ENCODE measurements around the gene PDILT. TPM values are rescaled to one million over a fixed set of nuclear protein-coding genes. Genes with fewer than 3 reads are reported as not detected.
"Not testable (repeated sequence)": the region's sequence is repeated elsewhere in the genome, so short reads cannot be mapped to it uniquely, and the experiment has no call there.

Gene PDILT
- total RNA-seq, 2 donors from 2014 or later: not detected

DNA sequence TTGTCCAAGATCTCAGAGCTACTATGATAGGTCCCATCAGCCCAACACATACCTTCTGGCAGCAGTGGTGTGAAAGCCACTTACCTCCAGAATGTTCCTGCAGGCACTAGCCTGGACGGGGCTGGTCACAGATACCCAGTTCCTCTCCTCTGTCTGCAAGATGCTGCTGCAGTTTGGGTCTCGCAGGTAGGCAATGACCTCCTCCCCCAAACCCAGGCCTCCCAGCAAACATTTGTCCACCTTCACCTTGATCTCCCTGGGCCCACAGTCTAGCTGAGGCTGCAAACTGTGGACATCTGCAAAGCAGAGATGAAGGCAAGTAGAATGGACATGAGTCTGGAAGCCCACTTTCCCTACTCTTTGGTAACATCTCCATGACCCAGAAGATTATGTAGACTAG is 84.4 kb downstream of the PDILT start:
- Mint-ChIP-seq H3K9me3 (no peaks in the 10 kb centered on the region), H3K36me3 (no peaks in the 10 kb centered on the region), H3K27ac (no peak overlapping the region)
- DNase-seq (ENCODE audit: low spot score in 2 of 2): no peak
- no peak for ATAC-seq

DNA sequence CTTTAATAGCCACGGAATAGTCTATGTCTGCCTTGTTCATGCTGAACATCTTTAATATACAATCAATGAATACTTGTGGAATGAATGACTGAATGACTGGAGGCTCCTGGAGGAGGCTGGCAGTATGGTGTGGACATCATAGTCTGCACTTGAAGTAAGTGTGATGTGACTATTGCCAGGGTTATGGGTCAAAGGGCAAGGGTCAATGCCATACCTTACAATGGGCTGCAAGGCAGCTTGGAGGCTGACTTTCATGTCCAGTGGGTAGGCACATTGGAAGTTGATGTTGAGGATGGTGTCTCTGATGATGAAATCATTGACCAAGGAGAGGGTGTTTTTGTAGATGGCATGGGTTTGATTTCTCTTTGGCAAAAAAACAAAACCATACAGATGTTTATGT is 85.1 kb downstream of the PDILT start:
- no peak for DNase-seq (ENCODE audit: low spot score in 2 of 2)
- no peaks in the 10 kb centered on the region for H3K36me3 Mint-ChIP-seq

DNA sequence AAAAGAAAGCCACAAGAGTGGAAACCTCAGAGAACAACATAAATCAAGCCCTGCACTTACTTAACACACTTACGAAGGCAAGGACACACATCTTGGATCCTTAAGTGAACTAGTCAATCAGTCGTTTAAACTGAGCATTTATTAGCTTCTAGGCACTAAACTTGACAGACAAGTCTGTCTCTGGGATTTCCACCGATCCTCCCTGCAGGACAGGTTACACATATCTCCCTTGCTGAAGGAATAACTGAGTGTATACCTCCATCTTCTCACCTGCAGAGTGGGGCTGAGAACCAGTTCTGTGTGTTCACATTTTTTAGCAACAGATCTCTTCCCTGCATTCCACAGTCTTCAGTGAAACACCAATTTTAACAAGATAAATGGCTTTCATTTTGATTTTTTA is 86.1 kb downstream of the PDILT start:
- no peak for ATAC-seq
- no peak for DNase-seq (ENCODE audit: low spot score in 2 of 2)
- Mint-ChIP-seq H3K36me3 (no peaks in the 10 kb centered on the region), H3K9me3 (peaks cover under 1% of the 10 kb centered on the region in 2 donors), H3K27ac (no peak overlapping the region)

More for the DNA sequence above, 85.1 kb downstream of the PDILT start:
- H3K27ac Mint-ChIP-seq: no peak overlapping the region
- ATAC-seq: no peak
- H3K9me3 Mint-ChIP-seq: no peaks in the 10 kb centered on the region

DNA sequence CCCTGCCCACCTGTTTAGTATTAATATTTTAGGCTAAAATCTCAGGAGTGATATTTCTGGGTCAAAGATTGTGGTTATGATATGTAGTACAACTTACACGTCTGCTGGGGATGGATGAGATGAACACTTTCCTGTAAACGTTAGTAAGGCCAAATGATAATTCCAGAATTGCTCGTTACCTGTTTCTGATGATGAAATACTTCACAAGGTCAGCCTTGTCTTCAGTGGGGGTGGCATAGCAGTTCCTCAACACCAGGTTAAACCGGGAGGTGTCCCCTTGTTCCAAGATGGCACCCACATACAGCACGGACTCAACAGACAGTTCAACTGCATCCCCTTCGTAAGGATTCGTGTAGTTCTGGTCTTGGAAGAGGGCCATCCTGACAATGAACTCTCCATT is 86.5 kb downstream of the PDILT start:
- Mint-ChIP-seq H3K36me3 (no peaks in the 10 kb centered on the region), H3K9me3 (peaks cover 4 to 5% of the 10 kb centered on the region in 2 donors)

DNA sequence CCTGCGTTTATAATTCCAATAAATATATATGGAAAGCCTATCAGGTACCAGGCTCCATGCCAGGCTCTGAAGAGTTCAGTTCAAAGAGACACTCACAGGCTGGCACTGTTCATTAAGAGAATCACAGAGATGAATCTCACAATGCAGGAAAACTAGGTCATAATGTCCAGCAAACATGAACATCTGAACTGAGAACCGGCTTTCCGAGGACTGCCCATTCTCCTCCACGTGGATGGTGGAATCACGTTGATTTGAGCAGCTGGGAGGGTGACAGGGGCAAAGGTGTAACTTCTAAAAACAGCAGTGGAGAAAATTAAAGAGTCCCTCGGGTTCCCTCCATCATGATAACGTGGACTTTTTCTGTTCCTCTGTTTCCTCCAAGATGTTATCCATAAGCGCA is 87.4 kb downstream of the PDILT start:
- ATAC-seq: no peak
- Mint-ChIP-seq H3K27ac (no peak overlapping the region), H3K36me3 (no peaks in the 10 kb centered on the region), H3K9me3 (peaks cover 4 to 7% of the 10 kb centered on the region in 2 donors)
- no peak for DNase-seq (ENCODE audit: low spot score in 2 of 2)

More for the DNA sequence above, 86.5 kb downstream of the PDILT start:
- no peak overlapping the region for H3K27ac Mint-ChIP-seq
- ATAC-seq (no peak), DNase-seq (ENCODE audit: low spot score in 2 of 2) (no peak)

DNA sequence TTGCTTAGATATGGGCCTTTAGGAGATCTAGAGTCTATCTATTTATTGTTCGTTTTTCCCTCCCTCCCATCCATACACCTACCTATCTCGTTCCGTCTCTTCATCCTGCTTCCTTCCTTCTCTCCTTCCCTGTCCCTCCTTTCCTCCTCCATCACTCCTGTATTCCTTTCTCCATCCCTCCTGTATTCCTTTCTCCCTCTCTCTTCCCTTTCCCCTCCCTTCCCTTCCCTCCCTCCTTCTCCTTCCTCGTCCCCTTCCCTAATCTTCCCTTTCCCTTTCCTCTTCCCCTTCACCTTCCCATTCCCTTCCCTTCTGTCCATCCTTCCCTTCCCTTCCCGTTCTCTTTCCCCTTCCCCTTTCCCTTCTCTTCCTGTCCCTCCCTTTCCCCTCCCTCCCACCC is 87.8 kb downstream of the PDILT start:
- Mint-ChIP-seq H3K9me3 (peaks cover 4 to 10% of the 10 kb centered on the region in 2 donors), H3K36me3 (no peaks in the 10 kb centered on the region), H3K27ac (no peak overlapping the region)
- DNase-seq (ENCODE audit: low spot score in 2 of 2): no peak
- ATAC-seq: no peak

DNA sequence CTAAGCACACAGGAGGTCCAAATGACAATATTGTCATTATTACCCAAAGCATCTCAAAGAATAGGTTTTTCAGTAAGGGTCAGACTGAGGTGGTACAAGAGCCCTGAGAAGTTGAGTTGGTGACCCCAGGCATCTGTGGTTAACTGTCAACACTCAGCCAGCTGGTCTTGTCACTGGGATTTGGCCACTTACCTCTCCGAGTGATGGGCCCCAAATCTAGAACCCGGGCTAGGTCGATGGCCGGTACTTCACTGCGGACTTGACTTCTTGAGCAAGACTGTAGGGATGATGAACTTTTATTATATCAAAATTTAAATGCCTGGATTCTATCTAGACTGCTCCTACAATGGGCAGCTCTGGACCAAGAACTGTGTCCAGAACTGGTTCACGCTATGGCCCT is 88.8 kb downstream of the PDILT start:
- Mint-ChIP-seq H3K9me3 (peaks cover 4 to 10% of the 10 kb centered on the region in 2 donors), H3K36me3 (no peaks in the 10 kb centered on the region)

DNA sequence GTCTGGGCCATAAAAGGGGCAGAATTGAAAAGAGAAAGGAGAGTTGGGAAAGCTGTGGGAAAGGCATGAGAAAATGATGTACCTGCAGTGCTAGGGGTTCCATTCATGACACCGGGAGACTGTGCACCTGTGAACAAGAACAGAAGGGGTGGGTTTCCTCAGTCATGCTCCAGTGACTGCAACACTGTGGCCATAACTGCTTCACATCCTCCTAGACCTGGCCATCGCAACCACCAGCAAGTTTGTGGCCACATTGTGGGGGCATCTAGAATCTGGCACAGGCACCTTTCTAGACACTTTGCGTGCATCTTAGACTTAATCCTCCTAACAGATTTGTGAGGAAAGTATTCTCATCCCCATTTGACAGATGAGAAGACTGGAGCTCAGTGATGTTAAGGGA is 90.0 kb downstream of the PDILT start:
- Mint-ChIP-seq H3K27ac (no peak overlapping the region), H3K36me3 (no peaks in the 10 kb centered on the region), H3K9me3 (peaks cover 4 to 10% of the 10 kb centered on the region in 2 donors)
- ATAC-seq (no peak), DNase-seq (ENCODE audit: low spot score in 2 of 2) (no peak)

More for the DNA sequence above, 88.8 kb downstream of the PDILT start:
- DNase-seq (ENCODE audit: low spot score in 2 of 2) (no peak), ATAC-seq (no peak)
- H3K27ac Mint-ChIP-seq: no peak overlapping the region

DNA sequence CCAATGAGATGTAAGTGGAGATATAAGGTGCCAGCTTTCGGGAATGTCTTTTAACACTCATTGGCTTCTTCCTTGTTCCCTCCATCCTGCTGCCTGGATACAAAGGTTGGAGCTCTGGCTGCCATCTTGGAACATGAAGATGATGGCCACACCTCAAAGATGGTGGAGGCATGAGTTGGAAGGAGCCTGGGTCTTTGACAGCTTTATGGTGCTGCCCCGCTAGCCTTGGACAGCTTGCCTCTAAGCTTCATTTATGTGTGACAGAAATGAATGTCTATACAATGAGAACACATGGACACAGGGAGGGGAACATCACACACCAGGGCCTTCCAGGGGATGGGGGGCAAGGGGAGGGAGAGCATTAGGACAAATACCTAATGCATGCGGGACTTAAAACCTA is 90.8 kb downstream of the PDILT start:
- no peak overlapping the region for H3K27ac Mint-ChIP-seq
- ATAC-seq: no peak
- H3K9me3 Mint-ChIP-seq: peaks cover 4 to 10% of the 10 kb centered on the region in 2 donors
- DNase-seq (ENCODE audit: low spot score in 2 of 2): no peak
- H3K36me3 Mint-ChIP-seq: no peaks in the 10 kb centered on the region

DNA sequence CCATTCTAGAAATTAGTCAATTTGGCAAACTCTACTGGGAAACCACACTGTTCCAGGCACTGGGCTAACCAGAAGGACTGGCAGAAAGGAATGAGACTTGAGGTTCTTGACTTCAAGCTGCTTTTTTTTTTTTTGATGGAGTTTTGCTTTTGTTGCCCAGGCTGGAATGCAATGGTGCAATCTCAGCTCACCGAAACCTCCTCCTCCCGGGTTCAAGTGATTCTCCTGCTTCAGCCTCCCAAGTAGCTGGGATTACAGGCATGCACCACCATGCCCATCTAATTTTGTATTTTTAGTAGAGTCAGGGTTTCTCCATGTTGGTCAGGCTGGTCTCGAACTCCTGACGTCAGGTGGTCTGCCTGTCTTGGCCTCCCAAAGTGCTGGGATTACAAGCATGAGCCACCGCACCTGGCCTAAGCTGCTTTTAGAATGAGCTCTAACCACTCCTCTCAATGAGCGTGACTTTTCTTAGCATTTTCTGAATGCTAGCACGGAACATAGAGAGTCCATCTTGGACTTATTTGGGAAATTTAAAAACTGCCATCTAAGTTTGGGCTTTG is 91.9 kb downstream of the PDILT start:
- not testable (repeated sequence) for H3K9me3 Mint-ChIP-seq, ATAC-seq, H3K36me3 Mint-ChIP-seq

DNA sequence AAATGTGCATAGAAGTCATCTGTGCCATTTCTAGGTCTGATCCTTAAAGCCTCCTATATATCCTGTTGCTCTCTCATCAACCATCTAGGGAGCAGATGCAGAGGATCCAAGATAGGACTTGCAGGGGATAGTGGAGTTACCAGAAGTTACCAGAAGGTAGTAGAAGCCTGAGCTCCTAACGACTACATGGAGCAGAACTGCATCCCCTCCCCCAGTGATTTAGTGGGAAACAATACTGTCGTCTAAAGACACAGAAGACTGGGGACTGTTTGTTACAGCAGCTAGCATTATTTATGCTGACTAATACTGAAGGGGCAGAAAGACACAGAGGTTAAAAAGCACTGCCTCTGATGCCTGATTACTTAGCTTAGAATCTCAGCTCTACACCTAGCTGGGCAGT is 93.0 kb downstream of the PDILT start:
- peaks cover 4 to 10% of the 10 kb centered on the region in 2 donors for H3K9me3 Mint-ChIP-seq
- no peaks in the 10 kb centered on the region for H3K36me3 Mint-ChIP-seq
- ATAC-seq (no peak), DNase-seq (ENCODE audit: low spot score in 2 of 2) (no peak)
- no peak overlapping the region for H3K27ac Mint-ChIP-seq

More for the DNA sequence above, 91.9 kb downstream of the PDILT start:
- not testable (repeated sequence) for H3K27ac Mint-ChIP-seq; DNase-seq (ENCODE audit: low spot score in 2 of 2)

DNA sequence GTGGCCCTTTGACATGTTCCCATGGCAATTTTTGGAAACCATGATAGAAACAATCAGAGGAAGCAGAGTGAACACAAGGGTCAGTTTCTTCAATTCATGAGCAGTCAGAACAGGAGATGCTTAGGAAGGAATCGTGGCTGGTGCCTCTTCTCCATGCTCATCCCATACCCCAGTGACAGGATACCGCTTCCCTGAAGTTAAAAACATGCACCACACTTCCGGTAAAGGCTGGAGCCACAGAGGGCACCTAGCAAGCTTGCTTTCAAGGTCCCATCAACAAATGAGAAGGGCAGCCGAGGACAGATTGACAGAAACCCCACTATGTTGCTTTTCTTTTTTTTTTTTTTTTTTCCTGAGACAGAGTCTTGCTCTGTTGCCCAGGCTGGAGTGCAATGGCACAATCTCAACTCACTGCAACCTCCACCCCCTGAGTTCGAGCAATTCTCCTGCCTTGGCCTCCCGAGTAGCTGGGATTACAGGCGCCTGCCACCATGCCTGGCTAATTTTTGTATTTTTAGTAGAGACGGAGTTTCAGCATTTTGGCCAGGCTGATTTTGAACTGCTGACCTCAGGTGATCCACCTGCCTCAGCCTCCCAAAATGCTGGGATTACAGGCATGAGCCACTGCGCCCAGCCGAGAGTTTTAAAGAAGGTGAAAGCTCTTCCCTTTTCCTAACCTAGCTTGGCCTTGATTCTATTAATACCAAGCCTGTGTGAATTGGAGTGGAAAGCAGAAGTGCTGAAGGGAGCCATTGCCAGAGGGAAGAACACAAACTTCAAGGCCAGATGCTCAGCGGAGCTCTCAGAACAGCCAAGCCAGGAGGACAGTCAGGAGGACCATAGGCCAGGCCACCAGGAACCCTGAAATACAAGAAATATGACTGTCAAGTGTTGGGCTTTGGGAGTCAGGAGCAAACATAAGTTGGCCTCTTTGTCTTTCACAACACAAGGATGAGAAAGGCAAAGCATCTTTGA is 93.8 kb downstream of the PDILT start:
- no peak for DNase-seq (ENCODE audit: low spot score in 2 of 2)
- Mint-ChIP-seq H3K9me3 (peaks cover 4 to 10% of the 10 kb centered on the region in 2 donors), H3K36me3 (no peaks in the 10 kb centered on the region), H3K27ac (no peak overlapping the region)
- no peak for ATAC-seq

DNA sequence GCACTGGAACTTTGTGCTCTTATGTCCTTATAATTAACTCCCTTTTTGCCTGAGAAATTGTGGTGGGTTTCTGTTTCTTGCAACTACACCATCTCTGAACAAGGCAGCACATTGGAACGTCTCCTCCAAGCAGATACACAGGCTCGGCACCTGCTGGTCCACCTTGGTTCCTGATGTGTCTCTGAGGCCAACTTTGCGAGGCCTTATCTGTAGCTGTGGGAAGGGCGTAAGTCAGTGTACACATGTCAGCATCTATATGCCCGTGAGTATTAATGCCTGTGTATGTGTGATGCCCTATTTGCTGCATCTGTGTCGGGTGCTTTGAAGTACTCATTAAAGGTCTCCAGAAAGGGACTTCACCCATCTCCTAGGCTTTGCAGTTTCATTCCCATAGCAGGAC is 94.8 kb downstream of the PDILT start:
- ATAC-seq: no peak

More for the DNA sequence above, 94.8 kb downstream of the PDILT start:
- Mint-ChIP-seq H3K27ac (no peak overlapping the region), H3K36me3 (no peaks in the 10 kb centered on the region), H3K9me3 (peaks cover 4 to 10% of the 10 kb centered on the region in 2 donors)
- no peak for DNase-seq (ENCODE audit: low spot score in 2 of 2)

Other genes with a start within 250 kb of the PDILT start
- not detected for gene GP2, start 77.2 kb downstream of the PDILT start, total RNA-seq
- gene UMOD, start 52.0 kb downstream of the PDILT start, total RNA-seq: not detected
- not detected for gene ACSM5, start 4.8 kb upstream of the PDILT start, total RNA-seq
- gene ACSM2A, start 46.8 kb upstream of the PDILT start, total RNA-seq: not detected
- not detected for gene ACSM2B, start 171.6 kb upstream of the PDILT start, total RNA-seq